IMR-90 (cell line): ENCODE results near the gene PES1. TPM values are rescaled to one million over a fixed set of nuclear protein-coding genes. Genes with fewer than 3 reads are reported as not detected.
"Not testable (repeated sequence)": the region's sequence is repeated elsewhere in the genome, so short reads cannot be mapped to it uniquely, and the experiment has no call there.

Experiments
- ATAC-seq: fragments of 200-7000 bp; cut with Tn5 transposase; 2 replicates; pipeline ENCODE4 v1.9.1; 2020; ENCODE audit warnings: low read depth, mild to moderate bottlenecking, moderate library complexity
- BruUV-seq: library from RNA; stranded (reverse); fragments of 400-500 nt; replicated peaks from 2 replicates; lab custom pipeline; 2021; lab: Mats Ljungman, UMichigan
- CTCF ChIA-PET: fragments of 300-600 bp; formaldehyde crosslinking; extraction: SDS; loops from one replicate; lab custom pipeline; 2021; ENCODE audit warnings: antibody characterized with exemption; lab: Yijun Ruan, JAX
- POLR2A ChIA-PET: fragments of 300-600 bp; sonication (Branson Sonifier 250); formaldehyde crosslinking; loops from one replicate; lab custom pipeline; 2022; ENCODE audit warnings: antibody characterized with exemption; ENCODE audit not compliant: unreplicated experiment; lab: Charles Lee
- DNase-seq: peaks from one replicate; pipeline ENCODE4 v3.0.0; 2013
- H2AFZ ChIP-seq: replicated peaks from 2 replicates; pipeline ENCODE3; 2013; ENCODE audit warnings: low read length, mild to moderate bottlenecking; ENCODE audit not compliant: poor library complexity
- H2AK5ac ChIP-seq: 2 replicates; pipeline ENCODE4 v1.6.1; 2013; ENCODE audit warnings: low read depth, low read length, inconsistent platforms
- H2AK9ac ChIP-seq: replicated peaks from 2 replicates; pipeline ENCODE3; 2013; ENCODE audit warnings: mild to moderate bottlenecking, low read depth, low read length, moderate library complexity; ENCODE audit not compliant: poor library complexity
- H2BK120ac ChIP-seq: 2 replicates; pipeline ENCODE4 v1.6.1; 2013; ENCODE audit warnings: low read depth, low read length, inconsistent platforms
- H2BK15ac ChIP-seq: 3 replicates; pipeline ENCODE4 v1.6.1; 2013; ENCODE audit warnings: low read depth, low read length, inconsistent platforms
- H2BK20ac ChIP-seq: 2 replicates; pipeline ENCODE4 v1.6.1; 2013; ENCODE audit warnings: low read depth, mild to moderate bottlenecking, inconsistent platforms, low read length, moderate library complexity
- H2BK5ac ChIP-seq: 2 replicates; pipeline ENCODE4 v1.6.1; 2013; ENCODE audit warnings: mild to moderate bottlenecking, low read depth, low read length, inconsistent platforms; ENCODE audit not compliant: poor library complexity, severe bottlenecking
- H3K14ac ChIP-seq: replicated peaks from 2 replicates; pipeline ENCODE4 v1.6.1; 2013; ENCODE audit warnings: low read depth, low read length, inconsistent platforms
- H3K18ac ChIP-seq: 2 replicates; pipeline ENCODE4 v1.6.1; 2013; ENCODE audit warnings: low read depth, low read length, control low read depth
- H3K23ac ChIP-seq: 2 replicates; pipeline ENCODE4 v1.6.1; 2013; ENCODE audit warnings: low read depth, low read length, inconsistent platforms
- H3K27ac ChIP-seq: 2 replicates; pipeline ENCODE4 v1.5.1; 2013; ENCODE audit warnings: mild to moderate bottlenecking, control low read depth, low read length; ENCODE audit not compliant: insufficient read depth
- H3K27me3 ChIP-seq: 2 replicates; pipeline ENCODE4 v1.6.1; 2013; ENCODE audit warnings: low read length; ENCODE audit not compliant: control insufficient read depth, insufficient read depth
- H3K36me3 ChIP-seq: 2 replicates; pipeline ENCODE4 v1.6.1; 2013; ENCODE audit warnings: low read length, mixed read lengths; ENCODE audit not compliant: control insufficient read depth, insufficient read depth
- H3K4ac ChIP-seq: 2 replicates; pipeline ENCODE4 v1.6.1; 2013; ENCODE audit warnings: low read depth, low read length, inconsistent platforms
- H3K4me1 ChIP-seq: 2 replicates; pipeline ENCODE4 v1.6.1; 2013; ENCODE audit warnings: low read length, mixed read lengths; ENCODE audit not compliant: control insufficient read depth, insufficient read depth
- H3K4me2 ChIP-seq: 2 replicates; pipeline ENCODE4 v1.6.1; 2013; ENCODE audit warnings: low read depth, mild to moderate bottlenecking, control low read depth, low read length, moderate library complexity
- H3K4me3 ChIP-seq: 2 replicates; pipeline ENCODE4 v1.5.1; 2013; ENCODE audit warnings: low read depth, mild to moderate bottlenecking, control low read depth, low read length, moderate library complexity; ENCODE audit not compliant: insufficient read depth
- H3K56ac ChIP-seq: 2 replicates; pipeline ENCODE4 v1.6.1; 2013; ENCODE audit warnings: low read length, inconsistent platforms; ENCODE audit not compliant: insufficient read depth; ENCODE audit errors: extremely low read depth
- H3K79me1 ChIP-seq, 2 experiments: 2 replicates each; pipeline ENCODE4 v1.6.1; 2013; ENCODE audit warnings: low read length in 2 of 2, inconsistent platforms in 1 of 2, low read depth in 1 of 2
- H3K9ac ChIP-seq: 2 replicates; pipeline ENCODE4 v1.6.1; 2013; ENCODE audit warnings: low read depth, low read length, control low read depth
- H3K9me1 ChIP-seq: 2 replicates; pipeline ENCODE4 v1.6.1; 2013; ENCODE audit warnings: low read length, inconsistent platforms; ENCODE audit not compliant: insufficient read depth
- H3K9me3 ChIP-seq: 2 replicates; pipeline ENCODE4 v1.6.1; 2013; ENCODE audit warnings: low read length; ENCODE audit not compliant: control insufficient read depth, insufficient read depth
- H4K20me1 ChIP-seq: 2 replicates; pipeline ENCODE4 v1.6.1; 2013; ENCODE audit warnings: low read length, inconsistent platforms; ENCODE audit not compliant: insufficient read depth
- H4K5ac ChIP-seq: 2 replicates; pipeline ENCODE4 v1.6.1; 2013; ENCODE audit warnings: mild to moderate bottlenecking, low read depth, low read length, control low read depth
- H4K8ac ChIP-seq, 2 experiments: 2 replicates each; pipeline ENCODE4 v1.6.1; 2013; ENCODE audit warnings: low read depth in 2 of 2, low read length in 2 of 2, control low read depth in 1 of 2, inconsistent platforms in 1 of 2
- H4K91ac ChIP-seq: 2 replicates; pipeline ENCODE4 v1.6.1; 2013; ENCODE audit warnings: low read depth, low read length, inconsistent platforms; ENCODE audit not compliant: insufficient read depth
- WGBS, 2 experiments: methylation state at CpG; one replicate each; pipeline versions ENCODE4 v1.1.5 to v1.1.7; 2013; ENCODE audit warnings: missing lambda C conversion rate in 2 of 2; ENCODE audit not compliant: insufficient read length in 1 of 2; ENCODE audit errors: extremely low coverage in 2 of 2; 5-methylcytosine and 5-hydroxymethylcytosine counted together
- dilution Hi-C: fragments of 300-500 bp; cut with HindIII; formaldehyde crosslinking; loops from one replicate; pipeline ENCODE4 v1.14.3; 2018; ENCODE audit warnings: low sequenced_read_pairs; ENCODE audit not compliant: unreplicated experiment
- in situ Hi-C: fragments of 300-500 bp; cut with MboI; formaldehyde crosslinking; loops from 3 replicates; pipeline ENCODE4 v1.14.3; 2019; ENCODE audit warnings: low sequenced_read_pairs, inconsistent platforms, mixed read lengths
- intact Hi-C: fragments of 100-400 bp; cut with micrococcal nuclease; formaldehyde crosslinking; loops from 2 replicates; pipeline ENCODE4 v1.10.0; 2022
- polyA plus RNA-seq, 3 experiments: library from polyadenylated mRNA; depleted of rRNA; stranded (reverse); fragments of >200 nt; gene quantifications; 2 replicates each; pipeline ENCODE4 v1.2.3, GENCODE V29; 2012; ENCODE audit warnings: low replicate concordance in 1 of 3
- total RNA-seq: library from RNA; depleted of rRNA; stranded (reverse); fragments of >200 nt; gene quantifications from 2 replicates; pipeline ENCODE4 v1.2.3, GENCODE V29; 2012

PES1 gene
- total and polyA plus RNA-seq, 2 of the 4 experiments (the other 2 are of a cell fraction), result 120 to 142 TPM

GRCh38 chr22:30592360-30592713 lies 627 bp upstream of the PES1 start:
- Histone ChIP-seq H3K4me2 (peak overlapping the region; percentile 65), H2AFZ (peak overlapping the region; percentile 73), H3K79me1 (peaks cover 31 to 37% of the 10 kb centered on the region in 2 experiments), H3K27me3 (peaks cover 11% of the 10 kb centered on the region), H2AK9ac (peak overlapping the region; percentile 73), H3K4me3 (peak overlapping the region; percentile 96; the same call in 1 of the 2 replicates), H4K20me1 (peaks cover 11% of the 10 kb centered on the region; the same call in 1 of the 2 replicates), H3K36me3 (peaks cover 17% of the 10 kb centered on the region)
- POLR2A ChIA-PET, H2AK5ac ChIP-seq, H3K9me1 ChIP-seq, intact Hi-C loops, H3K23ac ChIP-seq, H3K4ac ChIP-seq, H2BK120ac ChIP-seq, H3K14ac ChIP-seq, H3K27ac ChIP-seq, ATAC-seq, in situ Hi-C loops, H4K8ac ChIP-seq, H2BK20ac ChIP-seq, H3K56ac ChIP-seq, DNase-seq, H4K5ac ChIP-seq, H2BK15ac ChIP-seq, dilution Hi-C loops, H4K91ac ChIP-seq, H3K4me1 ChIP-seq, H3K9ac ChIP-seq, BruUV-seq, H2BK5ac ChIP-seq, H3K18ac ChIP-seq, H3K9me3 ChIP-seq: not testable (repeated sequence)
- WGBS, 2 experiments, result 44% methylated on average over 7 of the region's 18 CpGs; no CpG with 5 or more reads in 1 of the 2 experiments
- CTCF ChIA-PET, result interaction anchor here (1.4 kb wide), 1 partner anchor 9 kb away, joined by 3 read pairs; no protein-coding TSS in a partner anchor
